Heart left ventricle (tissue), 13 donors: Measurements from ENCODE around the gene MAP4K5.

ENCODE experiments used
- CTCF ChIP-seq, 12 donors: fragments of 200-600 bp; sonication (generic) in 4 of 12; IDR thresholded peaks; one replicate each; pipeline versions ENCODE4 v1.5.0 to v1.8.0; 2018 to 2022; ENCODE audit warnings: antibody characterized with exemption in 12 of 12, mild to moderate bottlenecking in 5 of 12
- POLR2A ChIP-seq, 2 donors: fragments of 450-650 bp; IDR thresholded peaks; one replicate each; pipeline ENCODE4 v1.6.1; 2017; ENCODE audit warnings: antibody characterized with exemption in 2 of 2, mild to moderate bottlenecking in 2 of 2, moderate library complexity in 2 of 2
- donor health status: ischemic (EF 13 %, LVEDD 7.1; RV severe dilation, severe dysfunction).
- donor health status: DM: no; HTN: yes; CAD: no.
- donor health status: DM: no; HTN: no; CAD: no.
- donor health status: ischemic (EF 25% LVEDD 6.9; RV normal size, moderate dysfunction).
- donor health status: ischemic (EF 25% LVEDD 5.7; RV mildly dilated, moderate dysfunction).
- donor health status: ischemic (EF 35%, LVEDD 5.7; RV mildly dilated, moderate dysfunction).
- donor health status: nonischemic (EF 11% LVEDD 7.7; RV severe dilation, severe dysfunction).
- donor health status: DM: yes; HTN: yes; CAD: no.
- donor health status: PGD.
- donor health status: ischemic (EF 29% LVEDD 5.4; RV normal size, mild dysfunction).
- donor health status: nonischemic (EF 23%, LVEDD 6.1; RV moderate dilation, normal function).

- TF ChIP-seq CTCF (IDR thresholded peaks at IDR 0.05) (no peak), POLR2A (IDR thresholded peaks at IDR 0.05) (no peak)
Measured at GRCh38 chr14:50573862-50574261, 41.5 kb upstream of the MAP4K5 start.
